T-cell (primary cell): ENCODE data around the gene MRPS15. TPM values are rescaled to one million over a fixed set of nuclear protein-coding genes. Genes with fewer than 3 reads are reported as not detected.

Experiments
- ATAC-seq, 4 experiments: fragments of 200-7000 bp in 3 of 4; fragments of 150-1000 bp in 1 of 4; cut with Tn5 transposase; replicated peaks in 1 of 4; 1 replicate in 3 of 4; 2 replicates in 1 of 4; pipeline ENCODE4 v1.10.0; 2021; ENCODE audit warnings: moderate library complexity in 3 of 4, mild to moderate bottlenecking in 2 of 4, moderate number of reproducible peaks in 1 of 4
- CTCF ChIA-PET, 2 donors: fragments of 300-600 bp; sonication (Branson Sonifier 250); formaldehyde crosslinking; loops; one replicate each; lab custom pipeline; 2022; ENCODE audit warnings: antibody characterized with exemption in 2 of 2; lab: Charles Lee
- POLR2A ChIA-PET, 2 donors: fragments of 300-600 bp; sonication (Branson Sonifier 250); formaldehyde crosslinking; loops; one replicate each; lab custom pipeline; 2022; ENCODE audit warnings: antibody characterized with exemption in 2 of 2; lab: Charles Lee
- DNase-seq, 35 experiments: peaks; one replicate each; pipeline versions ENCODE4 v3.0.0 to v3.0.0-alpha.2; 2013 to 2023
- H3K27ac ChIP-seq: one replicate; pipeline ENCODE4 v1.5.1; 2013; ENCODE audit warnings: low read length
- H3K27me3 ChIP-seq, 2 experiments: replicated peaks in 1 of 2; 1 replicate in 1 of 2; 2 replicates in 1 of 2; pipeline versions ENCODE4 v1.6.1 to v1.7.0; 2013; ENCODE audit warnings: low read length in 1 of 2, mixed read lengths in 1 of 2; ENCODE audit not compliant: control insufficient read depth in 2 of 2, insufficient read depth in 2 of 2; ENCODE audit errors: extremely low read depth in 1 of 2
- H3K36me3 ChIP-seq, 2 donors: 1 replicate in 1 of 2; 2 replicates in 1 of 2; pipeline versions ENCODE4 v1.6.1 to v1.7.0; 2013; ENCODE audit warnings: low read length in 1 of 2; ENCODE audit not compliant: control insufficient read depth in 2 of 2, insufficient read depth in 1 of 2; ENCODE audit errors: extremely low read depth in 1 of 2
- H3K4me1 ChIP-seq, 2 experiments: 1 replicate in 1 of 2; 2 replicates in 1 of 2; pipeline versions ENCODE4 v1.6.1 to v1.7.0; 2013; ENCODE audit warnings: low read length in 2 of 2, mixed read lengths in 1 of 2; ENCODE audit not compliant: insufficient read depth in 2 of 2, control insufficient read depth in 1 of 2; ENCODE audit errors: extremely low read depth in 1 of 2
- H3K4me3 ChIP-seq, 2 donors: 1 replicate in 1 of 2; 2 replicates in 1 of 2; pipeline versions ENCODE4 v1.5.1 to v1.7.0; 2013; ENCODE audit warnings: mild to moderate bottlenecking in 2 of 2, low read length in 1 of 2, moderate library complexity in 1 of 2; ENCODE audit not compliant: control insufficient read depth in 1 of 2; ENCODE audit errors: extremely low read depth in 1 of 2
- H3K9me3 ChIP-seq: 2 replicates; pipeline ENCODE4 v1.7.0; 2013
- H3K27ac Mint-ChIP-seq, 2 donors: one replicate each; pipeline ENCODE4 v1.8.0; 2020 to 2021; ENCODE audit warnings: mild to moderate bottlenecking in 2 of 2, mixed read lengths in 2 of 2
- H3K27me3 Mint-ChIP-seq, 2 donors: one replicate each; pipeline ENCODE4 v1.8.0; 2021 to 2022; ENCODE audit warnings: mixed read lengths in 2 of 2
- H3K36me3 Mint-ChIP-seq: one replicate; pipeline ENCODE4 v1.8.0; 2021; ENCODE audit warnings: mixed read lengths
- H3K4me1 Mint-ChIP-seq, 3 donors: one replicate each; pipeline ENCODE4 v1.8.0; 2020 to 2022; ENCODE audit warnings: mixed read lengths in 3 of 3, mild to moderate bottlenecking in 1 of 3
- H3K4me3 Mint-ChIP-seq, 3 donors: one replicate each; pipeline ENCODE4 v1.8.0; 2020 to 2022; ENCODE audit warnings: mild to moderate bottlenecking in 3 of 3, mixed read lengths in 3 of 3, moderate library complexity in 3 of 3
- H3K9me3 Mint-ChIP-seq, 3 donors: one replicate each; pipeline ENCODE4 v1.8.0; 2020 to 2022; ENCODE audit warnings: mixed read lengths in 3 of 3
- WGBS: methylation state at CpG from one replicate; pipeline ENCODE4 v1.1.5; 2013; ENCODE audit warnings: missing lambda C conversion rate; ENCODE audit not compliant: insufficient coverage; 5-methylcytosine and 5-hydroxymethylcytosine counted together
- total RNA-seq, 35 experiments: library from RNA in 6 of 35; stranded (reverse) in 6 of 35; fragments of 120-200 nt in 1 of 35; gene quantifications; one replicate each; pipeline versions ENCODE4 v1.2.1 to v1.2.4 and lab custom pipeline; 2013 to 2026

Gene MRPS15
- total RNA-seq, 5 donors from 2014 or later (not counting 1 experiment from before 2014, with no cell fraction given) = 25.7 to 37.3 (median 34.9) TPM

DNA sequence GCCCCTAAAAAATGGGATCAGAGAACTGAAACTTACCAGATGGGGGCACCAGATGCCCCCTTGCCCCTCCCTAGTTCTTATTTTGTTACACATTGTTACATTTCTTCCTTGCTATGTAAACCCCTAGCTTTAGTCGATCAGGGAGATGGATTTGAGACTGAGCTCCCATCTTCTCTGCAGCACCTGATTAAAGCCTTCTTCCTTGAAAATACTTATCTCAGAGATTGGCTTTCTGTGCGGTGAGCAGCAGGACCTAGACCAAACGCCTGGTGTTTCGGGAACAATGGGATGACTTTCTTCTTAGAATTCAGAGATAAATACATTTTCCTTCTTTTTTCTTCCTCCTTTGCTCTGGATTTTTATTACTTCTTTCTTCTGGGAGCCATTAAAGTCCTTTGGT is 49.8 kb downstream of the MRPS15 start:
- WGBS = 100% methylated on average over 3 of the region's 4 CpGs
- ATAC-seq = no peak
- peaks cover 2 to 6% of the 10 kb centered on the region in 2 experiments for H3K4me1 ChIP-seq
- H3K4me1 Mint-ChIP-seq = peaks cover 15 to 24% (median 21%) of the 10 kb centered on the region in 3 donors
- H3K4me3 ChIP-seq = no peak overlapping the region
- no peak overlapping the region for H3K4me3 Mint-ChIP-seq
- ChIA-PET POLR2A (no interaction called here), CTCF (no interaction called here)
- no peaks in the 10 kb centered on the region for H3K27me3 Mint-ChIP-seq
- no peak overlapping the region for H3K27ac Mint-ChIP-seq
- no peak for DNase-seq
- H3K27me3 ChIP-seq = no peaks in the 10 kb centered on the region
- no peaks in the 10 kb centered on the region for H3K9me3 ChIP-seq
- peaks cover 0 to 5% (median 0%) of the 10 kb centered on the region in 3 donors for H3K9me3 Mint-ChIP-seq
- no peak overlapping the region for H3K27ac ChIP-seq
- no peaks in the 10 kb centered on the region for H3K36me3 Mint-ChIP-seq
- H3K36me3 ChIP-seq = no peaks in the 10 kb centered on the region

DNA sequence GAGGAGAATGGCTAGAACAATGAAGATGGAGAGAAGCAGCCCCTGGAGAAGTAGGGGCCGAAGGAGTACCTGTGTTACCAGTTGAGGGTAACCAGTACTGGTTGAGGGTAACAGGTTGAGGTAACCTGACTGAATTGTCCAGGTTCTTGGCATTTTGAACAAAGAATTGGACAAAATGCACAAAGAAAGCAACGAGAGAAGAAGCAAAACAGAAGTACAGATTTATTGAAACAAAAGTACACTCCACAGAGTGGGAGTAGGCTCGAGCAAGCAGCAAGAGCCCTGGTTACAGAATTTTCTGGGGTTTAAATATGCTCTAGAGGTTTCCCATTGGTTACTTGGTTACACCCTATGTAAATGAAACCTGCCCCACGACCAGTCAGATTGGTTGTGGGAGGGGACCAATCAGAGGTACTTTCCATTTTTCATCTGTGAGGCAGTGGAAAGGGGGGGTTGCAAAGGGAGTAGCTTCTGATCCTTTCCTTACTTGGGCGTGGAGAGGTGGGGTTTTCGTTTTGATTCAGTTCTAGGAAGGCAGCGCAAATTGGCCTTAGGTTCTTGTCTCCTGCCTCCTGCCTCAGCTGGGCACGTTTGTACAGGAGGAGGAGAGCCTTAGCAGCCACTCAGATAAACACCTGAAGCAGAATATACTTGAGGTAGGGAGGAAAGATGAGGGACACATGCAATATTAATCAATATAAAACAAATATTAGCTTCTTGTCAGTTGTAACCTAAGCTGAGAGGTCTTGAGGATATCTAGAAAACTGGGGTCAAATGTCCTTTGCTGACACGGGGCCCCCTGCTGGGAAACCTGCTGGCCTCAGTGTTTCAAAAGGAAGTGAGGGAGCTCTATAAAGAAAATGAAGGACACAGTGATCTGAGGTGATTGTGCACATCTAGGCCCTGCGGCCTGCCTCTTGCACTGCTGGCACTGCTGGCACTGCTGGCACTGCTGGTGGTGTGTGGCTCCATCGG is 52.2 kb downstream of the MRPS15 start:
- Histone ChIP-seq H3K4me3 (no peak overlapping the region), H3K27me3 (peaks cover 0 to 3% of the 10 kb centered on the region in 2 experiments), H3K4me1 (peaks cover 0 to 6% of the 10 kb centered on the region in 2 experiments), H3K9me3 (no peaks in the 10 kb centered on the region), H3K36me3 (no peaks in the 10 kb centered on the region), H3K27ac (no peak overlapping the region)
- peaks cover 9 to 18% (median 14%) of the 10 kb centered on the region in 3 donors for H3K4me1 Mint-ChIP-seq
- ChIA-PET POLR2A (interaction anchor here in 1 of 2 donors (0.6 kb wide), 2 partner anchors 24 to 793 kb away, joined by 3 to 6 read pairs; no protein-coding TSS in a partner anchor), CTCF (no interaction called here)
- peak overlapping the region in 1 of 3 donors; percentile 40 for H3K4me3 Mint-ChIP-seq
- peak in 21 of 35 experiments; percentile 5 to 80 (median 29) for DNase-seq
- ATAC-seq = peak; percentile 42 to 98 (median 50)
- H3K36me3 Mint-ChIP-seq = no peaks in the 10 kb centered on the region
- 56% methylated on average over 7 of the region's 11 CpGs for WGBS
- peak overlapping the region; percentile 63 to 77 for H3K27ac Mint-ChIP-seq
- peaks cover 0 to 5% (median 0%) of the 10 kb centered on the region in 3 donors for H3K9me3 Mint-ChIP-seq
- no peaks in the 10 kb centered on the region for H3K27me3 Mint-ChIP-seq

DNA sequence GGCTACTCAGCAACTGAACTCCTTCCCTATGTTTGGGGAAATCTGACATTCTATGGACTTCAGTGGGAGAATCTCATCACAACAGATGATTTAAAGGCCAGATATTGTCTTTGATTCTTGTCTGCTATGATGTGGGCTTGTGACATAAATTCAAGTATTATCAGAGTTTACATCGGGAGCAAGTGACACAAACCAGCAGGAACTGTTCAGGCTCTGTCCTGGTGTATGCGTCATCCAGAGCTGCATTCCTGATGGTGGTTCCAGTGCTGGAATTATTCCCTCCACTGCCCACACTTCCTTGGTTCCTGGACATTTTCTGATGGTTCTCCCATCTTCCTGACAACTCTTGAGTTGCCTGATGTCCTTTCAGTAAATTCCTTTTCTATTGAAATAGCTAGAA is 55.7 kb downstream of the MRPS15 start:
- CTCF ChIA-PET = no interaction called here
- H3K27me3 Mint-ChIP-seq = no peaks in the 10 kb centered on the region
- Histone ChIP-seq H3K36me3 (no peaks in the 10 kb centered on the region), H3K27ac (no peak overlapping the region), H3K4me1 (peaks cover 0 to 6% of the 10 kb centered on the region in 2 experiments), H3K4me3 (no peak overlapping the region), H3K9me3 (no peaks in the 10 kb centered on the region), H3K27me3 (peaks cover 0 to 3% of the 10 kb centered on the region in 2 experiments)
- ATAC-seq (no peak), DNase-seq (no peak)
- POLR2A ChIA-PET = no interaction called here
- peaks cover 9 to 26% (median 17%) of the 10 kb centered on the region in 3 donors for H3K4me1 Mint-ChIP-seq
- no peaks in the 10 kb centered on the region for H3K36me3 Mint-ChIP-seq
- no peak overlapping the region for H3K27ac Mint-ChIP-seq
- no peak overlapping the region for H3K4me3 Mint-ChIP-seq
- WGBS = 96% methylated on average over 2 of the region's 2 CpGs
- H3K9me3 Mint-ChIP-seq = peaks cover 0 to 5% (median 0%) of the 10 kb centered on the region in 3 donors

DNA sequence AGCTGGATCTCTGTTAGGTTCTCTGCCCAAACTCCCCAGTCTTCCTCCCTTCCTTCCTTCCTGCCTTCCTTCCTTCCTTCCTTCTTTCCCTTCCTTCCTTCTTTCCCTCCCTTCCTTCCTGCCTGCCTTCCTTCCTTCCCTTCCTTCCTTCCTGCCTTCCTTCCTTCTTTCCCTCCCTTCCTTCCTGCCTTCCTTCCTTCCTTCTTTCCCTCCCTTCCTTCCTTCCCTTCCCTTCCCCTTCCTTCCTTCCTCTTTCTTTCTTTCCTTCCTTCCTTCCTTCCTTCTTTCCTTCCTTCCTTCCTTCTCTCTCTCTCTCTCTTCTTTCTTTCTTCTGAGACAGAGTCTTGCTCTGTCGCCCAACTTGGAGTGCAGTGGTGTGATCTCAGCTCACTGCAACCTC is 57.7 kb downstream of the MRPS15 start:
- POLR2A ChIA-PET = no interaction called here
- H3K27ac Mint-ChIP-seq = peak overlapping the region in 1 of 2 donors; percentile 22
- 80% methylated on average over 1 of the region's 1 CpG for WGBS

More for the DNA sequence above, 57.7 kb downstream of the MRPS15 start:
- no peak for ATAC-seq
- Histone ChIP-seq H3K27ac (no peak overlapping the region), H3K9me3 (no peaks in the 10 kb centered on the region), H3K36me3 (no peaks in the 10 kb centered on the region), H3K27me3 (peaks cover 0 to 7% of the 10 kb centered on the region in 2 experiments), H3K4me1 (peaks cover 0 to 6% of the 10 kb centered on the region in 2 experiments), H3K4me3 (no peak overlapping the region)
- Mint-ChIP-seq H3K4me3 (no peak overlapping the region), H3K9me3 (peaks cover 0 to 2% (median 0%) of the 10 kb centered on the region in 3 donors), H3K27me3 (no peaks in the 10 kb centered on the region), H3K4me1 (peaks cover 2 to 12% (median 12%) of the 10 kb centered on the region in 3 donors), H3K36me3 (no peaks in the 10 kb centered on the region)
- CTCF ChIA-PET = no interaction called here
- no peak for DNase-seq

Other genes with a start within 250 kb of the MRPS15 start
- gene THRAP3, start 239.9 kb downstream of the MRPS15 start, total RNA-seq = 100 to 1,000 TPM in 3 of 5 donors, 10 to 100 TPM in 2; 75.2 to 111 (median 101) TPM
- 1 to 10 TPM; 2.2 to 3.7 (median 2.8) TPM for gene SH3D21, start 158.0 kb downstream of the MRPS15 start, total RNA-seq
- gene EVA1B, start 140.7 kb downstream of the MRPS15 start, total RNA-seq = 1 to 10 TPM; 2.0 to 8.1 (median 5.6) TPM
- 10 to 100 TPM; 29.6 to 71.1 (median 56.7) TPM for gene STK40, start 78.5 kb downstream of the MRPS15 start, total RNA-seq
- 10 to 100 TPM; 26.2 to 59.9 (median 55.4) TPM for gene LSM10, start 66.5 kb downstream of the MRPS15 start, total RNA-seq
- 1 to 10 TPM in 1 of 5 donors, under 1 TPM in 4; 0.32 to 1.3 (median 0.68) TPM for gene OSCP1, start 13.9 kb downstream of the MRPS15 start, total RNA-seq
- 1 to 10 TPM in 4 of 5 donors, under 1 TPM in 1; 0.25 to 2.1 (median 1.8) TPM for gene CSF3R, start 18.5 kb upstream of the MRPS15 start, total RNA-seq